Left hindlimb (tissue), 1 donor: ENCODE results near the gene AGRN.
"Not testable (repeated sequence)": the region's sequence is repeated elsewhere in the genome, so short reads cannot be mapped to it uniquely, and the experiment has no call there.

ENCODE experiments used
- DNase-seq: peaks from one replicate; pipeline ENCODE4 v3.0.0-alpha.2; 2018

Gene AGRN

DNA sequence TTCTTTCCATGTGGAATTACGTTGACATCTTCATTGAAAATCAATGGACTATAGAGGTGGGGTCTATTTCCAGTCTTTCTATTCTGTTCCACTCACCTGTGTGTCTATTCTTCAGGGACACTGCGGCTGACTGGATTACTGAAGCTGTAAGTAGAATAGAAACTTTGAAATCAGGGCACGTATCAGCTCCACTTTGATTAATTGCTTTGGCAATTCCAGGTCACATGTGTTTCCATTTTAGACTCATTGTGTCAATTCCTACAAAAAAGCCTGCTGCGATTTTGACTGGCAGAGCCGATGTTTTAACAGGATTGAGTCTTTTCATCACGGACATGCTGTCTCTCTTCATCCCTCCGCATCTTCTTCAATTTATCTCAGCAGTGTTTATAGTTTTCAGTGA lies 75.1 kb downstream of the AGRN start:
- DNase-seq, result no peak

DNA sequence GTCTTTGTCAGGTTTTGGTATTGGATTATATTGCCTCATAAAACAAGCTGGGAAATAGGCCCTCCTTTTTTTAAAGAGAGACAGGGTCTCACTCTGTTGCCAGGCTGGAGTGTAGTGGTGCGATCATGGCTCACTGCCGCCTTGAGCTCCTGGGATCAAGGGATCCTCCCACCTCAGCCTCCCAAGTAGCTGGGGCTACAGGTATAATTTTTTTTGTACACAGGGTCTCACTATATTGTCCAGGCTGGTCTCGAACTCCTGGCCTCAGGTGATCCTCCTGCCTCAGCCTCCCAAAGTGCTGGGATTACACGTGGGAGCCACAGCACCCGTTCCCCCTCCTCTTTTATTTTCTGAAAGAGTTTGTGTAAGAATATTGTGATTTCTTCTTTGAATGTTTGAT lies 76.2 kb downstream of the AGRN start:
- DNase-seq, result not testable (repeated sequence)

DNA sequence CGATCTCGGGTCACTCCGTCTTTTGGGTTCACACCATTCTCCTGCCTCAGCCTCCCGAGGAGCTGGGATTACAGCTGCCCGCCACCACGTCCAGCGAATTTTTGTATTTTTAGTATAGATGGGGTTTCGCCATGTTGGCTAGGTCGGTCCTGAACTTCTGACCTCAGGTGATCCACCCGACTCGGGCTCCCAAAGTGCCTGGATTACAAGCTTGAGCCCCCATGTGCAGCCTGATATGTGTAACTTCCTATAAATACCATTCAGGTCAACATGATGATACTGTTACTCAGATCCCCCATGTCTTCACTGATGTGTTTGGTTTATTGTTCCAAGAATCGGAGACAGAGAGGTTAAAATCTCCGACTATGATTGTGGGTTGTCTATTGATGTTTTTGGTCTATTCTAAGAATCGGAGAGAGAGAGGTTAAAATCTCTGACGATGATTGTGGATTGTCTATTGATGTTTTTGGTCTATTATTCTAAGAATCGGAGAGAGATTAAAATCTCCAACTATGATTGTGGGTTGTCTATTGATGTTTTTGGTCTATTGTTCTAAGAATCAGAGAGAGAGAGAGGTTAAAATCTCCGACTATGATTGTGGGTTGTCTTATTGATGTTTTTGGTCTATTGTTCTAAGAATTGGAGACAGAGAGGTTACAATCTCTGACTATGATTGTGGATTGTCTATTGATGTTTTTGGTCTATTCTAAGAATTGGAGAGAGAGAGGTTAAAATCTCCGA lies 78.9 kb downstream of the AGRN start:
- DNase-seq, result no peak

DNA sequence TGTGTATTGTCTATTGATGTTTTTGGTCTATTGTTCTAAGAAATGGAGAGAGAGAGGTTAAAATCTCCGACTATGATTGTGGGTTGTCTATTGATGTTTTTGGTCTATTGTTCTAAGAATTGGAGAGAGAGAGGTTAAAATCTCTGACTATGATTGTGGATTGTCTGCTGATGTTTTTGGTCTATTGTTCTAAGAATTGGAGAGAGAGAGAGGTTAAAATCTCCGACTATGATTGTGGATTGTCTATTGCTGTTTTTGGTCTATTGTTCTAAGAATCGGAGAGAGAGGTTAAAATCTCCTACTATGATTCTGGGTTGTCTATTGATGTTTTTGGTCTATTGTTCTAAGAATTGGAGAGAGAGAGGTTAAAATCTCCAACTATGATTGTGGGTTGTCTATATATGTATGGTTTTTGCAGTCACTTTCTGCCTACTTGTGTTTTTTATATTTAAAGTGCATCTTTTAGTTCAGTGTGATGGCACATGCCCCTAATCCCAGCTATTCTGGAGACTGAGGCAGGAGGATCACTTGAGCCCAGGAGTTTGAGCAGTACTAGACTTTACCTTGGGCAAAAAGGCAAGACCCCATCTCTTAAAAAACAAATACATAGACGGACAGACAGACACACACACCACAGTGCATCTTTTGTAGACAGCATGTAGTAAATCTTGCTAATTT lies 79.7 kb downstream of the AGRN start:
- DNase-seq, result no peak

DNA sequence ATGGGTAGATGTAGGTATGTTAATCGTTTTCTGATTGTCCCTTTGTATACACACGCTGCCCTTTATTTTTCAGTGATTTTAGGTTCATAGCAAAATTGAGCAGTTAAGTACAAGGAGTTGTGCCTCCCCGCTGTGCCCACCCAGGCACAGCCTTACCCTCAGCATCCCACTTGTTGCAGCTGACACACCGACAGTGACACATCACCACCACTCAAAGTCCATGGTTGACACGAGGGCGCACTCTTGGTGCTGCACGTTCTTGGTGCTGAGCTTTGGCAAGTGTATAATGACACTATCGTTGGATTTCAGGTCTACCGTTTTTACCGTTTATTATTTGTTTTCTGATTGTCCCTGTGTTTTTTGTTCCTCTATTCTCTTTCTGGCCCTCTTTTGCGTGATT lies 80.4 kb downstream of the AGRN start:
- no peak for DNase-seq

DNA sequence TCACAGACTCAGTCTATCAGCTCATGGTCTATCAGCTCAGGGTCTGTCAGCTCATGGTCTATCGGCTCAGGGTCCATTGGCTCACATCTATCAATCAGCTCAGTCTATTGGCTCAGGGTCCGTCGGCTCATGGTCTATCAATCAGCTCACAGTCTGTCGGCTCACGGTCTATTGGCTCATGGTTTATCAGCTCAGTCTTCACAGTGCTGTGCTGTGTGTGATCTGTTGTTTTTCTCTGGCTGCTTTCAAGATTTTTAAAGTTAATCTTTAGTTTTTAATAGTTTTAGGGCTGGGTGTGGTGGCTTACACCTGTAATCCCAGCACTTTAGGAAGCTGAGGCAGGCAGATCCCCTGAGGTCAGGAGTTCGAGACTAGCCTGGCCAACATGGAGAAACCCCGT lies 81.6 kb downstream of the AGRN start:
- no peak for DNase-seq

DNA sequence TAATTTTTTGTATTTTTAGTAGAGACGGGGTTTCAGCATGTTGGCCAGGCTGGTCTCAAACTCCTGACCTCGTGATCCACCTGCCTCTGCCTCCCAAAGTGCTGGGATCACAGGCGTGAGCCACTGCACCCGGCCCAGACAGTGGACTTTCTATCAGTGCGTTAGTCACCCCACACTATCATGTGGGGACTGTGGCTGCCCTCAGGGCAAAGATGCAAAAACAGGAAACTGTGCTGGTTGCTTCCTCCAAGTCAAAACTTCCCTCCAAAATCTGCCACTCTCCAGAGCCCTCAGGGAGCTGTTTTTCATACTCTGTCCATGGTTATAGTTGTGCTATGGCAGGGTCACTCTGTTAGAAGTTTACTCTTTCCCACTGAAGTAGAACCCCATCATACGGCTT lies 84.2 kb downstream of the AGRN start:
- not testable (repeated sequence) for DNase-seq
